IPS-18c (cell line): ENCODE measurements around the gene KCTD5.
"Not testable (repeated sequence)": the region's sequence is repeated elsewhere in the genome, so short reads cannot be mapped to it uniquely, and the experiment has no call there.

Source experiments
- H3K4me3 ChIP-seq: 2 replicates; pipeline ENCODE4 v1.7.0; 2013; ENCODE audit warnings: low read depth, mild to moderate bottlenecking, low read length, moderate library complexity; ENCODE audit not compliant: insufficient read depth
- H3K9me3 ChIP-seq: one replicate; pipeline ENCODE4 v1.6.1; 2013; ENCODE audit warnings: mild to moderate bottlenecking, low read length, moderate library complexity; ENCODE audit not compliant: control insufficient read depth, insufficient read depth

KCTD5 gene

GRCh38 chr16:2713523-2713922, 31.2 kb downstream of the KCTD5 start:
- no peaks in the 10 kb centered on the region for H3K9me3 ChIP-seq
- H3K4me3 ChIP-seq: no peak overlapping the region

GRCh38 chr16:2713985-2714774, 31.9 kb downstream of the KCTD5 start:
- no peak overlapping the region for H3K4me3 ChIP-seq
- no peaks in the 10 kb centered on the region for H3K9me3 ChIP-seq

GRCh38 chr16:2715064-2715463, 32.7 kb downstream of the KCTD5 start:
- no peaks in the 10 kb centered on the region for H3K9me3 ChIP-seq
- no peak overlapping the region for H3K4me3 ChIP-seq

GRCh38 chr16:2715519-2715918, 33.2 kb downstream of the KCTD5 start:
- Histone ChIP-seq H3K4me3 (peak overlapping the region; percentile 21; the same call in 1 of the 2 replicates), H3K9me3 (no peaks in the 10 kb centered on the region)

- no peaks in the 10 kb centered on the region for H3K9me3 ChIP-seq
- H3K4me3 ChIP-seq: peak overlapping the region; percentile 21; the same call in 1 of the 2 replicates
These were observed 33.9 kb downstream of the KCTD5 start for GRCh38 chr16:2715966-2716885.

- H3K9me3 ChIP-seq: no peaks in the 10 kb centered on the region
- H3K4me3 ChIP-seq: no peak overlapping the region
These were observed 34.6 kb downstream of the KCTD5 start for GRCh38 chr16:2716948-2717347.

DNA sequence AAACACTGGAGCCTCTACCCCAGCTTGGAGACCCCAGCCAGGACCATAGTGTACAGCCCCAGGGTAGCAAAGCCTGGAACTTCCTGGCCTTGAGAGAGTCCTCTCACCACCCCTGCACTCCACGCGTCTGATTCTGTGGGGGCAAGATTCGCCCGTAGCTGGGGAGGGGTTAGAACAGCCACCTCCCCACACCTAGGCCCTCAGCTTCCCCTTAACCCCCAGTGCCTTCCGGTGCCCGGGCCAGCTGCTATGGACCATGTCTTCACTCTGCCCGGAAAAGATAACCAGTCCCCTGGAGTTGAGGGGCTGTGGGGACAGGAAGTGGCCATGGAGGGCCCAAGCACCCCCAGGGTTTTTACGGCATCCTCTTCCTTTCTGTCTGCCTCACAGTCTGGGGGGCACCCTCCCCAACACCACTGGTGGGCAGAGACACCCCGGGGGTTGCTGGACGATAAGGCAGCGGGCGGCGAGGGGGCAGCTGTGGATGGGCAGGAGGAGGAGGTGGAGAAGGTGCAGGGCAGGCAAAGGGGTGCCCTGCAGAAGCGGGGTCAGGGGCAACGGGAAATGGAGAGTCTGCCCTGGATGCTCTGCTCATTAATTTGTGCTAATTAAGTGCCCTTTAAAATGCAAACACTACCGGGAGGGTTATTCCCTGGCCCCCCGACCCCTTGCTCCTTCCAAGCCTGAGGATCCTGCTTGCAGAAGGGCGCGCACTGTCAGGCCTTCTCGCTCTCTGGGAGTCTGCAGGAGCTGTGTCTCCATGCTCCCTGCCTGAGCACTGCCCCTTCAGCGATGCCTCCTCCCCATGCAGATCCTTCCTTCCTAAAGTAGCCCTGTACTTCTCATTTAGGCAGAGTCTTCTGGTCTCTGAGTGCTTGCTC, 35.3 kb downstream of the KCTD5 start:
- H3K9me3 ChIP-seq: no peaks in the 10 kb centered on the region
- H3K4me3 ChIP-seq: no peak overlapping the region

DNA sequence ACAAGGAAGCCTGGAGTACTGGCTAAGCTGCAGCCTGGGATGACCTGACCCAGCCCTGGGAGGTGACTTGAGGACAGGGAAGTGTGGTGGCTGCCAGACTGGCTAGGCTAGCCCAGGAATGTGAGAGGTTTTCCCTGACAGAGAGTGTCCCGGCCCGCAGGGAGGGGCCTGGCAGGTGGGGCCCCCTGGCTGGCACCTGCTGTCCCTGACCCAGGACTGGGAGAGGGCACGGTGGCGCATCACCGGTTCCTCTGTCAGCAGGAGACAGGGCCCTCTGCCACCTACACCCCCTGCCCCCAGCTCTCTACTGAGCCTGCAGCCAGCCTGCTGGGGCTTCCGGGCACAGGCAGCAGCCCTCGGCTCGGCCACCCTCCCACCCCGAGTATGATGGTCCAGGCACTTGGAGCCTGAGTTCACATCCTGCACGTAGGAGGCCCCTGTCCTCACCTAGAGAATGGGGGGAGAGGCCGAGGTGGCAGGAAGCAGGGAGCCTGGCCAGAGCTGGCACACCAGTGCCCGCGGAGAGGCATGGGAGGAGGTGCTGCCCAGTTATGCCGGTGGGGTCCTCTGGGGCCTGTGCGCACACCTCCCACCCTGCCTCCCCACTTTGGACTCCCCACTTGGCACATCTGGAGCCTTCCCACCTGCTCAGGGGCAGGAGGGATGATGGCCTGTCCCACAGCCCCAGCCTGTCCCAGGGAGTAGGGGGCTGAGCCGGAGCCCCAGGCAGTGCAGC, 37.2 kb downstream of the KCTD5 start:
- no peak overlapping the region for H3K4me3 ChIP-seq
- no peaks in the 10 kb centered on the region for H3K9me3 ChIP-seq

DNA sequence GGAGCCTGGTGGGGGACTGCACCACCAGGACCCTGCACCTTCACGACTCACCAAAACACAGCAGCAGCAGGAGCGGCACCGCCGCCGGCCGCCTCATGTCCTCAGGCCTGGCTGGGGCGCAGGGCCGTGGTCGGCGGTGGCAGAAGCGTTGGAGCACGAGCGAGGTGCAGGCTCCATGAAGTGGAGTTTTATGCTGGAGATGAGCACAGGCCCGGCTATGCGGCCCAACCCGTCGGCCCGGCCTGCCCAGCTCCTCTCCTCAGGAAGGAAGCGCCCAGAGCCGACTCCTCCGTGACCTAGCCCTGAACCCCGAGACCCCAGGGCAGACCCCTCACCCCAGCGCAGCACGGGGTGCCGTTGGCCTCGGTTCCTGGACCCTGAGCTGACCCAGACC, 37.7 kb downstream of the KCTD5 start, which contains the start of gene PRSS27:
TSS of gene PRSS27 (minus strand) at position 161 of the 394 bp plus-strand sequence. CDS start at position 97, 64 bp downstream.
- Histone ChIP-seq H3K4me3 (peak within 1 kb of the TSS; percentile 66), H3K9me3 (no peaks in the 10 kb centered on the region)

DNA sequence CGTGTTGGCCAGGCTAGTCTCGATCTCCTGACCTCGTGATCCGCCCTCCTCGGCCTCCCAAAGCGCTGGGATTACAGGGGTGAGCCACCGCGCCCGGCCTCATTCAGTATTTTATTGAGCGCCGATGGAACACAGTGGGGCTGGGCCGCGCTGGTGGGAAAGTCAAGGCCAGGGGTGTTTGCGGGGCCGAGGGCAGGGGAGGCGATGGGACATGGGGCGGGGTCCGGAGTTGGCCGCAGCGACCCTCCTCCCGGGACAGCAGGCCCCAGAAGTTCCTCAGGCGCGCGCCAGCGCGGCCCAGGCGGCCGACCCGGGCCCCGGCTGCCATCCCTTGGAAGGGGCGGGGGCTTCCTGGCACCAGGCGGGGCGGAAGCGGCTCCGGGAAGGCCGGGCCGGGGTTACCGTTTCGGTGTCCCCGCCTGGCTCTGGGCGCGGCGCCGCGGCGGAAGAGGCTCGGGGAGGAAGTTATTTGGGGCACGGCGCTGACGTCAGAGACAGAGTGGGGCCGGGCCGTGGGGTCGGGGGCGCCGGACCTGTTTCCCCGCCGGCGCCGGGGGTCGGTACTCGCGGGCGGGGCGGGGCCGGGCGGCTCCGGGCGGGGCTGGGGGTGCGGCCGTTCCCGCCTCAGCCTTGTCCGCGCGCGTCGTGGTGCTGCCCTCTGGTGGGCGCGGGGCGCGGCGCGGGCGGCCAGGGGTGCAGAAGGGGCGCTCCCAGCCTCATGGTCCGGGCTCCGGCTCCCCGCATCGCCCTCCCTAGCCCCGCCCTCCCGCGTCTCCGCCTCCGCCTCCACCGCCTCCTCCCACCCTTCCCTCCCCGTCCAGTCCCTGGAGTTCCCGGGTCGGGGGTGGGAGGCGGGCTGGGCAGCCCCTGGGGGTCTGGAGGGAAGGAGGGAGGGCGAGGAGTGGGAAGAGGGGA, 38.7 kb downstream of the KCTD5 start:
- H3K9me3 ChIP-seq: no peaks in the 10 kb centered on the region

DNA sequence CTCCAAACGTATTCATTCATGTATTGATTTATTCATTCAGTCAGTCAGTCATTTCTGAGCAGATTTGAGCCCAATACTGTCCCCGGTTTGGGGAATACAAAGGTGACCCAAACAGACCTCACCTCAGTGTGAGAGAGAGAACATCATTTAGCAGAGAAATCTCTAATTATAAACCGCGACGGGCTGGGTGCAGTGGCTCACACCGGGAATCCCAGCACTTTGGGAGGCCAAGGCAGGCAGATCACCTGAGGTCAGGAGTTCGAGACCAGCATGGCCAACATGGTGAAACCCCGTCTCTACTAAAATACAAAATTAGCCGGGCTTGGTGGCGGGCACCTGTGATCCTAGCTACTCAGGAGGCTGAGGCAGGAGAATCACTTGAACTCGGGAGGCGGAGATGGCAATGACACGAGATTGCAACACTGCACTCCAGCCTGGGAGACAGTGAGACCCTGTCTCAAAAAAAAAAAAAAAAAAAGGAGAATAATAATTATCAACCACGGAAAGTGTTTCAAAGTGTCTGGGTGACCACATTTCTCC, 39.4 kb downstream of the KCTD5 start:
- H3K9me3 ChIP-seq: not testable (repeated sequence)

More for the DNA sequence above, 38.7 kb downstream of the KCTD5 start:
- H3K4me3 ChIP-seq: peak overlapping the region; percentile 66

DNA sequence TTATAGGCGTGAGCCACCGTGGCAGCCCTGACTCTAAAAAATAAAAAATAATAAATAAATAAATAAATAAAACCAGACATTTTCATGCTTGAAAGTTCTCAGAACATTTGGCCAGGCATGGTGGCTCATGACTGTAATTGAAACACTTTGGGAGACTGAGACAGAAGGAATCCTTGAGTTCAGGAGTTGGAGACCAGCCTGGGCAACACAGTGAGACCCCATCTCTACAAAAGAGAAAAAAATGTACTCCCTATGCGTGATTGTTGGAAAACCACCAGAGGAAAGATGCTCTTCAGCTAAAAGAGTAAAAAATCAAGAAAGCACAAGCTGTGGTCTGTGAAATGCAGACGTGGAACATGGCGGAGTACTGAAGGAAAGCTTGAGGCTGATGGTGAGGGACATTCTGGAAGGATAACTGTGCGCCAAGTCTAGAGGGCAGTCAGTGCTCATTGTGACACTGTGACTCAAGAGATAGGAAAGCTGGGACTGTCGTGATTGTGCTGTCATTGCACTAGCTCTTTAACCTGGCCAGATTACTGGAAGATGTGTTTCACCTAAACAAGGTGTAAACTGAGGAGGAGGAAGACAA, 41.9 kb downstream of the KCTD5 start:
- H3K9me3 ChIP-seq: no peaks in the 10 kb centered on the region
- H3K4me3 ChIP-seq: no peak overlapping the region

More for the DNA sequence above, 39.4 kb downstream of the KCTD5 start:
- H3K4me3 ChIP-seq: peak overlapping the region; percentile 46

DNA sequence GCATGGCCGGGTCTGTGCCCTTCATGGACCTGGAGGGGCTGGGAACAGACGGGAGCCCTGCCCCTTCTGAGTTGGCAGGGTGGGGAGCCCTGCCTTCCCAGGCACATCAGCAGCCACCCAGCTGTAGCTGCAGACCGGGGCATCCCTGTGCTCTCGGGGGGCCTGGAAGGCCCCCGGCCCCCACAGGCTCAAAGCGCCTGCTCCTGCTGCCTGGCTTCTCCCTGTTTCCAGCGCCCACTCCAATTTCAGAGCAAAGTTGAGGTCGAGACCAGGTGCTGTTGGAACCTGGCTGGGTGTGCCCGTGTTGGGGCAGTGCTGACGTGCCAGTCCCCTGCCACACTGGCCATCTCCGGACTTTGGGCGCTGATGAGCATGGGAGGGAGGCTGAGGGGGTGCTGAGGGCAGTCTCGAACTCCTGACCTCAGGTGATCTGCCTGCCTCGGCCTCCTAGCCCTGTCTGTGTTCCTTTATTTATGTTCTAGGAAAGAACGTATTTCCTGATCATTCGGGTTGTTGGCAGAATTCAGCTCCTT, 42.6 kb downstream of the KCTD5 start:
- Histone ChIP-seq H3K4me3 (no peak overlapping the region), H3K9me3 (no peaks in the 10 kb centered on the region)

- Histone ChIP-seq H3K4me3 (no peak overlapping the region), H3K9me3 (no peaks in the 10 kb centered on the region)
These were observed 44.6 kb downstream of the KCTD5 start for GRCh38 chr16:2726923-2727322.

GRCh38 chr16:2728034-2728433, 45.7 kb downstream of the KCTD5 start:
- no peak overlapping the region for H3K4me3 ChIP-seq
- no peaks in the 10 kb centered on the region for H3K9me3 ChIP-seq
